Measurements from ENCODE around the gene VASN. TPM values are rescaled to one million over a fixed set of nuclear protein-coding genes. Genes with fewer than 3 reads are reported as not detected.

Gene VASN
- total RNA-seq, 1 experiment from 2014 or later = 45.3 TPM

- CTCF ChIA-PET = no interaction called here
- BruUV-seq (replicated peaks) = no TSS peak
- TF ChIP-seq, protein P1, sequence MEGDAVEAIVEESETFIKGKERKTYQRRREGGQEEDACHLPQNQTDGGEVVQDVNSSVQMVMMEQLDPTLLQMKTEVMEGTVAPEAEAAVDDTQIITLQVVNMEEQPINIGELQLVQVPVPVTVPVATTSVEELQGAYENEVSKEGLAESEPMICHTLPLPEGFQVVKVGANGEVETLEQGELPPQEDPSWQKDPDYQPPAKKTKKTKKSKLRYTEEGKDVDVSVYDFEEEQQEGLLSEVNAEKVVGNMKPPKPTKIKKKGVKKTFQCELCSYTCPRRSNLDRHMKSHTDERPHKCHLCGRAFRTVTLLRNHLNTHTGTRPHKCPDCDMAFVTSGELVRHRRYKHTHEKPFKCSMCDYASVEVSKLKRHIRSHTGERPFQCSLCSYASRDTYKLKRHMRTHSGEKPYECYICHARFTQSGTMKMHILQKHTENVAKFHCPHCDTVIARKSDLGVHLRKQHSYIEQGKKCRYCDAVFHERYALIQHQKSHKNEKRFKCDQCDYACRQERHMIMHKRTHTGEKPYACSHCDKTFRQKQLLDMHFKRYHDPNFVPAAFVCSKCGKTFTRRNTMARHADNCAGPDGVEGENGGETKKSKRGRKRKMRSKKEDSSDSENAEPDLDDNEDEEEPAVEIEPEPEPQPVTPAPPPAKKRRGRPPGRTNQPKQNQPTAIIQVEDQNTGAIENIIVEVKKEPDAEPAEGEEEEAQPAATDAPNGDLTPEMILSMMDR (conservative IDR thresholded peaks at IDR 0.05) = no peak
- no peak for TF ChIP-seq EZH2 (IDR thresholded peaks at IDR 0.05; ENCODE audit: low read depth)
Observed at GRCh38 chr16:4390266-4391260, 18.9 kb downstream of the VASN start.

DNA sequence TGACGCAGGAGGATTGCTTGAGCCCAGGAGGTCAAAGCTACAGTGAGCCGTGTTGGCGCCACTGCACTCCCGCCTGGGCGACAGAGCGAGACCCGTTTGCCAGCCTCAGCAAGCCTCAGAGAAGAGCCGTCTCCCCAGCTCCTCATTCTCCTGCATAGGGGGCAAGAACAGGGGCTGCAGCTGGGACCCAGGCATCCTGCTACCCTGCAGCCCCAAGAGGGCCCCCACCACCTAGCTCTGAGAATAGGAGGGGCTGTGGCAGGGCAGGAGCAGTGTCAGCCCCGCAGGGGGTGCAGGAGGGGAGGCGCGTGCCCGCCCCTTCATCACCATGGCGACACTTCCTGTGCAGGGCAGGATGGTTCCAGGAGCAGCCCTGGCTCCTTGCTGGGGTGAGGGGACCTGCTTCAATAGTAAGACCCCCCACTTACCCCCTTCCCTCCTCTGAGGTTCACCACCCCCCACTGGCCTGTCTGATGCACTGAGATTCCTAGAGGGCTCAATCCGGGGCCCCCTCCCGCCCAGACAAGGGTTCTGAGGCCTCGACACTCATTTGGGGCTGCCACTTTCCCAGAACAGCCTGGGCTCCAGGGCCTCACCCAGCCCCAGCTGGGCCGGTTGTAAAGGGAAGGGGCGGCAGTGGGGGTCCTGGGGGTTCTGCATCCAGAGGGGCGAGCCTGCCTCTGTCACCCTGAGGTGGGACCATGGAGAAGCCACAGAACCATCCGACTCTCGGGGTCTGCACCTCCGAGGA, 20.2 kb downstream of the VASN start:
- Histone ChIP-seq H3K9me2 (ENCODE audit: insufficient read depth) (no peaks in the 10 kb centered on the region), H3K36me3 (ENCODE audit: low read depth) (no peaks in the 10 kb centered on the region), H2AFZ (no peak overlapping the region), H3K4me3 (no peak overlapping the region), H3K9me3 (ENCODE audit: insufficient read depth, low read depth) (no peaks in the 10 kb centered on the region), H3F3A (ENCODE audit: insufficient read depth, low read depth) (peaks cover 9% of the 10 kb centered on the region), H3K27ac (no peak overlapping the region), H3K27me3 (ENCODE audit: insufficient read depth, low read depth) (no peaks in the 10 kb centered on the region), H3K4me1 (replicated peaks; ENCODE audit: insufficient read depth) (peaks cover 28% of the 10 kb centered on the region), H4K20me1 (ENCODE audit: insufficient read depth) (no peaks in the 10 kb centered on the region), H3K79me2 (ENCODE audit: low read depth) (no peaks in the 10 kb centered on the region), H3K4me2 (no peak overlapping the region)
- ChIA-PET POLR2A (ENCODE audit: unreplicated experiment) (interaction anchor here (0.6 to 2.2 kb wide), 5 partner anchors 10 to 551 kb away, joined by 4 to 22 read pairs (median 6); no protein-coding TSS in a partner anchor), CTCF (interaction anchor here (0.6 to 2.2 kb wide), 5 partner anchors 11 to 82 kb away, joined by 4 to 16 read pairs (median 7); no protein-coding TSS in a partner anchor)
- no peak for TF ChIP-seq EZH2 (IDR thresholded peaks at IDR 0.05; ENCODE audit: low read depth)
- TF ChIP-seq, protein P1 (conservative IDR thresholded peaks at IDR 0.05) = no peak
- intact Hi-C loops (cut with micrococcal nuclease; ENCODE audit: unreplicated experiment) = no loop called here
- no TSS peak for BruUV-seq (replicated peaks)
- DNase-seq = no peak

More at GRCh38 chr16:4390266-4391260, 18.9 kb downstream of the VASN start:
- Histone ChIP-seq H3K27me3 (ENCODE audit: insufficient read depth, low read depth) (no peaks in the 10 kb centered on the region), H4K20me1 (ENCODE audit: insufficient read depth) (no peaks in the 10 kb centered on the region), H3K9me2 (ENCODE audit: insufficient read depth) (no peaks in the 10 kb centered on the region), H3F3A (ENCODE audit: insufficient read depth, low read depth) (peaks cover 9% of the 10 kb centered on the region), H3K27ac (no peak overlapping the region), H3K79me2 (ENCODE audit: low read depth) (no peaks in the 10 kb centered on the region), H3K9me3 (ENCODE audit: insufficient read depth, low read depth) (no peaks in the 10 kb centered on the region), H3K4me2 (no peak overlapping the region), H3K36me3 (ENCODE audit: low read depth) (no peaks in the 10 kb centered on the region), H3K4me1 (replicated peaks; ENCODE audit: insufficient read depth) (peaks cover 28% of the 10 kb centered on the region), H3K4me3 (no peak overlapping the region), H2AFZ (no peak overlapping the region)
- intact Hi-C loops (cut with micrococcal nuclease; ENCODE audit: unreplicated experiment) = no loop called here
- POLR2A ChIA-PET (ENCODE audit: unreplicated experiment) = interaction anchor here (0.6 kb wide), 2 partner anchors 26 to 378 kb away, joined by 3 read pairs; no protein-coding TSS in a partner anchor
- DNase-seq = no peak
